ENCODE data around the gene SNAPC2. TPM values are rescaled to one million over a fixed set of nuclear protein-coding genes. Genes with fewer than 3 reads are reported as not detected.
A peak's percentile ranks its signal among the peaks of the same experiment; 100 is the strongest.
"Not testable (repeated sequence)": the region's sequence is repeated elsewhere in the genome, so short reads cannot be mapped to it uniquely, and the experiment has no call there.

The SNAPC2 gene
- total RNA-seq, 1 donor from 2014 or later, result 20.8 TPM

DNA sequence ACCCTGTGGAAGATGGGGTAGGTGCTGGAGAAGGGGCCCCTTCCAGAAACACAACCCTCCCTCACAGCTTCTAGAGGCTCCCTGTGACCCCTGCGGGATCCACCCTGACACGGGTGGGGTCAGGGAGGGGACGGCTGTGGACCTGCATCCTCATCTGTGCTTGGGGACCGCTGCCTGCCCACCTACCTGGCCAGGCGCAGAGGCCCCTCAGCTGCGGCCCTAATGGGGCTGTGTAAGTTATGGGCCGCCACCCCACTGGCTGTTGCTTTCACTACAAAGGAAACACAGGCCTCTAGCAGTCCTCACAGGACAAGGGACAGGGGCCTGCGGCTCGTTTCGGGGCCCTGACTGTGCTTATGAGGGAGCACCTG, 12.8 kb downstream of the SNAPC2 start:
- DNase-seq (ENCODE audit: low read depth, low spot score), result no peak

DNA sequence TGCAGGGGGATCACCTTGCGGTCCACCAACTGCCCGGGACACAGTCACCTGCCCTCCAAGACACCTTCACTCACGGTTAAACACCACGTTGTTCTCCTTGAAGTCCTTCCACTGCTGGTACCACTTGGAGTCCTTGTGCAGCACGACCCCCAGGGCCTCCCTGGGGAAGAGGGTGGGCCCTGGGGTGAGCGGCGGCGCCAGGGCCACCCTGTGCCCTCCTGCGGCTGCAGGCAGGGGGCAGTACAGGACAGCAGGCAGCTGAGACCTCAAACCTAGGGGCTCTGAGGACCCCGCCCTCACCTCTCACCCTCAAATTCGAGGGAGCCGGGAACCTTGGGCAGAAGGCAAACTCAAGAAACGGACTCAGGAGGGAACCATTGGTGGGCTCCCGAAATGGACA, 13.3 kb downstream of the SNAPC2 start:
- no peak for DNase-seq (ENCODE audit: low read depth, low spot score)

DNA sequence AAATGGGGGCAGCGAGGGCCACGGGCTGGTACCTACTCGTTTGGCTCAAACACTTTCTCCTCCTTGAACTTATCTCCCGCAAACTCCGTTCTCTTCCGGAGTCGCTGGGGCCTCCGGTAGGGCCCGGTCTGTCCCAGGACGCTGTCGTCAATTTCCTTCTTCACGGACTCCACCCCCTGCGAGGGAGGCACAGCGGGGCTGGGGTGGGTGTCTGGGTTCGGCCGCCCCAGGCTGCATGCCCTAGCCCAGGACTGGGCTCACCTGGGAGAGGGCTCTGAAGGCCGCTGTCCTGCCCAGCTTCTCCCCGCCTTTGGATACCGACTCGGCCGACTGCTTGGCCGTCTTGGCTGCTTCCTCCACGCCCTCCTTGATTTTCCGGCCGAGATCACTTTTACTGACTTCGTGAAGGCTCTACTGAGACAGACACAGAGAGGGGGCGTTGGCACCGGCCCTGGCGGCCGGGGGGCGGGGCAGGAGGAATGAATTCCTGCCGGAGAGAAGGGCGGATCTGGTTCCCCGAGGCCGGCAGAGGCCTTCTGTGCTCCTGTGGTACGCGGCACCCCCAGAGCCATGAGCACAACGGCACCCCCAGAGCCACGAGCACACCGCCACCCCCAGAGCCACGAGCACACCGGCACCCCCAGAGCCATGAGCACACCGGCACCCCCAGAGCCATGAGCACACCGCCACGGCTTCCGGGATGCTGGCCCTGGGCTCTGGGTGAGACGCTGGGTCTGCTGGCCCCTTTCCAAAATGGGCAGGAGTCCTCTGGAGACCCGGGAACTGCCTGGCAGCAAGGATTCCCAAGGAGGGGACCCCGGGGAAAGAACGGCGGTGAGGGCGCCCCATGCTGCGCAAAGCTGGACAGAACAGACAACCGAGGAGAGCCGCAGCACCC, 13.9 kb downstream of the SNAPC2 start:
- no peak for DNase-seq (ENCODE audit: low read depth, low spot score)

DNA sequence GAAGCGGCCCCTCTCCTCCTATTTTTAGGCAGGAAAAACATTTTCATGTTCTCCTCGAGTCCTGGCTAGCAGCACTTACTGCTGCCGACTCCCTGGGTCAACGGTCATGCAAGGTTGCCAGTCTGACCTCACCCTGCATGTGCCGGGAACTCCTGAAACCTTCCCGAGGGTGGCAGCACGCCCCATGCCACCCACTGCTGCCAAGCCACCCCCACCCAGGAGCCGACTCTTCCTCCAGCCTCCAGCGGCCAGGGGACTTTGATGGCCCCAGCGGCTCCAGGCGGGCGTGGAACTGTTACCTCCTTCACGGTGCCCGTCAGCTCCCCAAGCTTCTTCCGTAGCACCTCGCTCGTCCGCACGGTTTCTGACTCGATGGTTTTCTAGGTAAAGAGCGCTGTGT, 14.6 kb downstream of the SNAPC2 start:
- DNase-seq (ENCODE audit: low read depth, low spot score), result no peak

DNA sequence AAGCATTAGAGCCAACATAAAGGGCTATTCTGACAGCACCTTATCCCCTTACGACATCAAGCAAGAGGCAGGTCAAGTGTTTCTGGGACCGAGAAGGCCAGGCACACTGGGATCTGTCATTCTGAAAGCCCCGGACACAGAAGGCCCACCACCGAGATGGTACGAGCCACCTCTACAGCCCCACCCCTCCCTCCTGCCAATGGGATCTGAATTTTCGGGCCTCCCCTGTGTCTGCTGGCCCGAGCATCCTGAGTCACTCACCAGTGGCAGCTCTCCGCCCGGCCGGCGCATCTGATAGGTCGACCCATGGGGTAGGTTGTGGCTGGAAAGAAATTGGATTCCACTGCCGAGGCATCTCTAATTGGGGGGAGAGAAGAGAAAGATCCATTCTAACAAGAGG, 20.7 kb downstream of the SNAPC2 start:
- no peak for DNase-seq (ENCODE audit: low read depth, low spot score)

DNA sequence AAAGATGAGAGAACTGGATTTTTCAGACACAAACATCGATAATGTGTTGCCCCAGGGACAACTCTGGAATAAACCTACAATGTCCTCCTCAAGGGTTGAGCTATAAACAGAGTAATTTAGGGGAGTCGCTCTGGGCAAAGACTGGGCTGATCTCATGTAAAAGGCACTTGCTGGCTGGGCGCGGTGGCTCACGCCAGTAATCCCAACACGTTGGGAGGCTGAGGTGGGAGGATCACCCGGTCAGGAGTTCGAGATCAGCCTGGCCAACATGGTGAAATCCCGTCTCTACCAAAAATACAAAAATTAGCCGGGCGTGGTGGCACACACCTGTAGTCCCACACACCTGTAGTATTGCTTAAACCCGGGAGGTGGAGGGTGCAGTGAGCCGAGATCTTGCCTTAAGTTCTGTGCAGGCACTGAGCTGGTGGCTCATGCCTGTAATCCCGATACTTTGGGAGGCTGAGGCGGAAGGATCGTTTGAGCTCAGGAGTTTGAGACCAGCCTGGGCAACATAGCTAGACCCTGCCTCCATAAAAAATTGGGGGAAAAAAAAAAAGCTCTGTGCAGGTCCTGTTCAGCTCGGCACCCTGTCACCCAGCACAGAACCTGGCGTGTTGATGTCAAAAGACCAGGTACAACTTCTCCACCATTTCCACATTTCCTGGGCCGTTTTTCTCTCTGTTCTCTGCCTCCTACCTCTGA, 21.9 kb downstream of the SNAPC2 start:
- no peak for DNase-seq (ENCODE audit: low read depth, low spot score)

DNA sequence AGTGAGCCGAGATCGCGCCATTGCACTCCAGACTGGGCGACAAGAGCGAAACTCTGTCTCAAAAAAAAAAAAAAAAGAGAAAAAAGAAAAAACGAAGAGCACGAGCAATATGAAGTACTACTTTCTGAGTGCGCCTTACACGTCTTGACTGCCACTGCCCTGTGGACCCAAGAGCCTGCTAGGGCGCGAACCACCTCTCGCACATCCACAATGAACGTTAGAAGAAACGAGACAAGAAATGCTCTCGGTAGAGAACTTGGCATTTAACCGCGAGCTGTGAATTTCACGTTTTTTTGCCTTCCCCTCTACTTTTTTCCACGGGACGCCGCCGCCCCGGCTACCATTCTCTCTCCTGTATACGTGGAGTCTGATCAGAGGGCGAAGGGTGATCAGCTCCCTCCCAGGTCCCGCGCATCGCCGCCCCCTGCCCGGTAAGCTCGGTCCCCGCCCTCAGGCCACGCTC, 22.9 kb downstream of the SNAPC2 start:
- no peak for DNase-seq (ENCODE audit: low read depth, low spot score)

DNA sequence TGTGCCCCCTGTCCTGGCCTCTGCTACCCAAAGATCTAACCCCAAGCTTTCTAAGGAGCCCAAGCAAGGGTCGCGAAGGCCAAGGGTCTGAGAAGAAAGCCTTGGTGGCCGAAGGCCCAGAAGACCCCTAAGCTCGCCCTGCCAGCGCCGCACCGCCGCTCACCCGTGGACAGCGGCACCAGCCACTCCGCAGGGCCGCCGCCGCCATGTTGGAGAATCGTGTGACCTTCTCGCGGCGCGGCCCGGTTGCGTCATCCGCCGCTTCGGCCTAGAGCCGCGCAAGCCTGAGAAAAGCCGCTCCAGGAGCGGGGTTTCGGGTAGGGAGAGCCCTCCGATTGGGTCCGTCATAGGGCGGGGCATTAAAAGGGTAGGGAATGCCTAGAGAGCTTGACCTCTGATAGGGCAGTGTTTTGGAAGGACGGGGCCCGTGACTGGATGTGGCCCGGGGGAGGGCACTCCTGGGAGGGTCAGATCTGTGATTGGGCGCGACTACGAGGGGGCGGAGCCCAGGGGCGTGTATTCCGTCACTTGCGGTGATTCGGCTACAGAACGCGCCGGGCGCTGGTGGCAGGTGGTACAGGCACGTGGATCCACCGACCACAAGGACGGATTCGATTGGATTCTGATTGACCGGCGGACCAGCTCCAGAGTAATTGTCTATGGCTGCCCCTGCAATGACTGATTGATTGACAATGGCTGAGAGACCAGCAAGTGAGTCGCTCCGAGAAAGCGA, 23.5 kb downstream of the SNAPC2 start, which contains the start of gene TIMM44:
Gene TIMM44 (minus strand): TSS at position 223 of the 733 bp plus-strand sequence. CDS start 15 bp downstream, at position 208.
- DNase-seq (ENCODE audit: low read depth, low spot score), result peak; percentile 98

DNA sequence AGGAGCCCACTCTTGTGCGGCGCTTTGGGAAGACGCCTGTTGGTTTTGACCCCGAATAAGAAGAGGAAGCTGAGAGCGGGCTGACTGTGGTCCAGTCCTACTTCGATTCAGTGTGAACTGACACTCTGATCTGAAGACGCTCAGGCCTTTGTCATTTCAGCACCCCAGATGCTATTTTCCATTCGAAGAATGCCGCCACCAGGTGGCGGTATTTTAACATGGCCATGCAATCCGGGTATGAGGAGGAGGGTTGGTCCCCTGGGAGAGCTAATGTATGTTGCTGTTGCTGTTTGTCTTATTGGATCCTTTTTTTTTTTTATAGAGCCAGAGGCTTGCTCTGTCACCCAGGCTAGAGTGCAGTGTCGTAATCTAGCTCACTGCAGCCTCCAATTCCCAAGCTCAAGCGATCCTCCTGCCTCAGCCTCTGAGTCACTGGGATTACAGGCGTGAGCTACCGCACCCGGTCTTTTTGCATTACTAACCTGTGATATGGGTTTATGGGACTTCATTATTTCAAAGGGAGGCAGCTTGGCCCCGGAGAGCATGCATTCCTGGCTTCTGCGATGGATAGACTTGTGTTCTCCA, 24.1 kb downstream of the SNAPC2 start:
- peak; percentile 55 for DNase-seq (ENCODE audit: low read depth, low spot score)

DNA sequence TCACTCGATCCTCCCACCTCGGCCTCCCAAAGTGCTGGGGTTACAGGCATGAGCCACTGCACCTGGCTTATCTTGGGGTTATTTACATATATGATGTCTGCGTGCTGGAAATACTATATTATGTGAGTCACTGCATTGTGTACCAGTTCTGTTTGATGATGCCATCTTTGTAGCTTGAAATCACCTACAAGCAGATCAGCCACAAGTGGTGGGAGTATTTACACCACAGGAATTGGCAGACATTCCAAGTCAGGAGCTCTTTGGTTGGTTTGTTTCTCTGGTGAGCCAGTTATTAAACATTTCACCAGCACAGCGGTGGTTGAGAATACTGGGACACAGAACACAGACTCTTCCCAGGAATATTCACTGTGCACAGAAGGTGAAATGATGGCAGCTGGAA, 27.8 kb downstream of the SNAPC2 start:
- DNase-seq (ENCODE audit: low read depth, low spot score), result no peak

DNA sequence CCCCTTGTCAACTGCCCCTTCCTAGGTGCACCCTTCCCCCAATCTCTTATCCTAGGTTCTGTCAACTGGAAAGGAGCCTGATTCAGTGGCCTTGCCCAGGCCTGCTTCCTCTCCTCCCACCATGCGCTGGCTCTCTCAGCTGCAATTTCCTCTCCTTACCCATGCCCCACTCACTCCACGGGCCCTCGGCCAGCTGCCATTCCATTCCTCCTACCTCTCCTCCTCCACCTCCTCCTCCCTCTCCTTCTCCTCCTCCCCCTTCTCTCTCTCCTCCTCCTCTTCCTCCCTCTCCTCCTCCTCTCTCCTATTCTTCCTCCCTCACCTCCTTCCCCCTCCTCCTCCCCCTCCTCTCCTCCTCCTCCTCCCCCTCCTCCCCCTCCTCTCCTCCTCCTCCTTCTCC, 32.9 kb downstream of the SNAPC2 start:
- no peak for DNase-seq (ENCODE audit: low read depth, low spot score)

DNA sequence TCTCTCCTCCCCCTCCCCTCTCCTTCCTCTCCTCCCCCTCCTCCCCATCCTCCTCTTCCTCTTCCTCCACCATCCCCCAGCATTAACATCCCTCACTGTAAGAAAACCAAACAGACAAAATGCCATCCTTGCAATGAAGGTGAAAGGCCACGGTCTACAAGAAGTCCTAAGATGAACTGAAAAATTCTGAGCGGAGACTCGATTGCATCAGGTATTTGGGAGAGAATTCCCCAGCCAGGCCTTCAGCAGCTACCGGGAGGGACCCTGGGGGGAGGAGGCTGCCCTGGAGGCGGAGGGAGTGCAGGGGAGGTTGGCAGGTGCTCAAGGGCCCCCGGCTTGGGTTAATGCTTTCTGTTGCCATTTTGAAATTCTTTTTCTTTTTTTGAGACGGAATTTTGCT, 33.4 kb downstream of the SNAPC2 start:
- no peak for DNase-seq (ENCODE audit: low read depth, low spot score)

DNA sequence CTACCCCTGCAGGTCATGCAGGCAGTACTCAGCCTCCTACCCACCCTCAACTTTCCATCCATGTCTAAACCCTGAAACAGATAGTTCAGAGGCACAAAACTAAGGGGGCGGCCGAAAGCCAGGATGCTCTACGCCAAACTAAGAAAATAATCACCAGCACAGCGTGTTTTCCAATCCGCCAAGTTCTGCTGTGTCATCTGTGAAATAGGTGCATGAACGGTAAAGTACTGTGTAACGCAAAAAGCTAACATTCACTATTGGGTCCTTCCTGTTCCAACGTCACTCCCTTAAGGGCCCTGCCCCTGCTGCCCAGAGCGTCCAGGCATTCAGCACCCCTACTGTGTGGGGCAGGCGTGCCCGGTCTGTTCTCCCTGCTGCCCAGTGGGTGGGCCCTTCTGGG, 35.6 kb downstream of the SNAPC2 start:
- no peak for DNase-seq (ENCODE audit: low read depth, low spot score)

DNA sequence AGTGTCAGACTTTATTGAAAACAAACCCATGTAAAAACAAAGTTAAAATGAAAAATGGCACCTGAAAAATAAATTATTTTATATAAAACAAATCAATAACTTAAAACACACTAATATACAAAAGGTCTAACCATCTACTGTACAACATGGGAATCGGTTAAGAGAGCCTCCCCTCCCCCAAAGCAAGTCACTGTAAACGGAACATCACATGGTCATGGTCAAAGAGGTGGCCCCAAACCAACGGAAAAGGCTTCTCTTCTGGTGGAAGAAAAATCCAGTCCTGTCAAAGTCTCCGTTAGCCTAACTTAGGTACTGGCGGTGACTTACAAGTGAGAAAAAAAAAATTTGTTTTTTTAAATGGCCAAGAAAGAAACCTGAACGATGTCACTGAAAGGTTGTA, 39.1 kb downstream of the SNAPC2 start:
- DNase-seq (ENCODE audit: low read depth, low spot score), result no peak

DNA sequence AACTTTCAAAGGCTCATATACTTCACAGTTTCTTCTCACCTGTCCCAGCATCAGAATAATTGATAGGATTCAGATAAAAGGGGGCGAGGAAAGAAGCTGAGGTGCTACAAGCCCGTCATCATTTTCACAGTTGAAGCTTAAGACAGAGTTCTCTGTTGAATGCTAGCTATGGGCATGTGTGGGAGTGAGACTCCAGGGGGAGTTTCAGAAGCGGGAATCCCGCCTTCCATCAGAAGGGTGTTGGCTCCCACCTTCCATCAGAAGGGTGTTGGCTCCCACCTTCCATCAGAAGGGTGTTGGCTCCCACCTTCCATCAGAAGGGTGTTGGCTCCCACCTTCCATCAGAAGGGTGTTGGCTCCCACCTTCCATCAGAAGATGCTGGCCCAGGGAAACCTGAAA, 40.9 kb downstream of the SNAPC2 start:
- DNase-seq (ENCODE audit: low read depth, low spot score), result not testable (repeated sequence)

DNA sequence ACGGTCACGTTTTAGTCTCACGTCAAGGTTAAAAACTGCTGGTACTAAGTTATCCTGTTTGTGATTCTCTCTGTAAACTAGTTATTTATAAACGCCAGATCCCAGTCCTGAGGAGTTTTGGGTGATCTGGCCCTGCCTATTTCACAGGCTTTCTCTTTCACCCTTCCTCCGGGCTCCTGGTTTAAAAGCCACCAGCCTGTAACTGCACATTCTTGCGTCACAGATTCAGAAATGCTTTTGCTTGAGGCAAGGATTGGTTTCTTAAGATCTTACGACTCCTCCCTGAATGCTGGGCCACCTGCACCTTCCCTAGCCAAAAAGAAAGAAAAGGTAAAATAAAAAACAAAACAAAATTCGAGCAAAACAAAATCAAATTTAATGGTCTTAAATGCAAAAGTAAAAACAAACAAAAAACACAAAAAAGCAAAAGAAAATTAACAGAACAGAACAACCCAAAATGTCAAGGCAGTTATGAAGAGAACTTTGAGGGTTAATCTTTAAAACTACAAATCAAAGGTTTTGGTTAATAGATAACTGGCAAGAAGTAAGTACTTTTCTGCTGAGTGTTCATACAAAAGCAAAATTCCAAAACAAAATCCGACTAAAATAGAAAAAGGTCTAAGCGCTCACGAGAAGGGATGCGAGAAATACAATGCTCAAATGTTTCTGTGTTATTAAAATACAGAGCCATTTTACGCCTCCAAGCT, 41.9 kb downstream of the SNAPC2 start:
- DNase-seq (ENCODE audit: low read depth, low spot score), result no peak

DNA sequence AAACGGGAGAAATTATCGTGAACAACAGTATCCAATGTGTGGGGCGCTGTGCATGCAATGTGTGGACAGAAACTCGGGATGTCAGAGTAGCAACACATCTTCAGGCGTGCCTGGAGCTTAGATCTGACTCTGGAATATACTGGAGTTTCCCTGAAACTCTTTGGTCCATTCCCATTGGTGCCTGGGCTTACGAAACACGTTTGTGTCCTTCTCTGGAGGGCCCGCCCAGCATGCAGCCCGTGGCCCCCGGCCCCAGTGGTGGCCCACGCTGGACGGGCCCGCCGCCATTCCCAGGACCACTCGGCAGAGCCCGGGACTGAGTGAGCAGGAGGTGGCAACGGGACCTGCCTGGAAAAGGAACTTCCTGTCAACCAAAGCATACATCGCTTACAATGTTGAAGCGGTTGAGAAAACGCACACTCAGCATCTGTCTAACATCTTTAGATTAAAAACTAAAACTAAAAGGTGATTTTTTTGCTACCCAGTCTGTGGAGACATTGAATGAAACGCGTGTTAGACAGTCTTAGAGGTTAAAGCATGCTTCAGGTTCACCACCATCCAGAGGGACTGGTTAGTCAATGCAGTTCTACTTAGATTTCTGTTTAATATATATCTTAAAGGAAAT, 42.6 kb downstream of the SNAPC2 start:
- no peak for DNase-seq (ENCODE audit: low read depth, low spot score)

DNA sequence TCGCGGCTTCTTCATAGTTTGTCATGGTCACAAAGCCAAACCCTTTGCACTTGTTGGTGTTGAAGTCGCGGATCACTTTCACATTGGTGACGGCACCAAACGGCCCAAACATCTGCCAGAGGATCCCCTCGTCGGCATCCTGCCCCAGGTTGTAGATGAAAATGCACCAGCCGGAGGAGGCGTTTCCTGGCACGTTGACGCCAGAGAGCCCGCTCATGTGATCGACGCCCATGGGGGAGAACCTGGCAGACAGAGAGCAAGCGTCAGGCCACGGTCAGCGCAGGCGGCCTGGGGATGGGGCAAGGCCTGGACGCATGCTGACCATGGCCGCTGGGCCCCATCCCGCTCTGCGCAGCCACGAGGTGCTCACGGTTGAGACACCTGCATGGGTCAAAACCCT, 43.4 kb downstream of the SNAPC2 start:
- no peak for DNase-seq (ENCODE audit: low read depth, low spot score)

DNA sequence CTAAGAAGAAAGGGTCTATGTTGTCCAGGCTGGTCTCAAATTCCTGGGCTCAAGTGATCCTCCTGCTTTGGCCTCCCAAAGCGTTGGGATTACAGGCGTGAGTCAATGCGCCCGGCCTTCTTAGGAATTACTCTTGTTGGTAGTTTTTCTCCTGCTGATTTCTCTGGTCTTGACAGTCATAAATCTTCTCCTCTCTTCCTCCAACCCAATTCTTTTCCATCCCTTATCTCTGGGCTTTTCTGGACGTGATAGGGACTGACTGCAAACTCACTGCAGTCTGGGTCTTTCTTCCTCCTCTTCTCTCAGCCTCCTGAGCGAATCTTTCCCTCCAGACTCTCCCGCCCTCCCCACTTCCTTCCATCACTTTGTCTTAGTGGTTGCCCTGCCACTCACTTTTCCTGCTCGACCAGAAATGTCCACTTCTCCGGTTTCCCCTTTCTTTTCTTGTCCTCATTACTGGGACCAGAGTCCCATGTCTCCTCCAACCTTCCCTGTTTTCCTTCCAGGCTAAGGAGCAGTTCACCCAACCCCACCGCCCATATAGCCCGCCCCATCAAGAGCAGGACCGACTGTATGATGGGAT, 45.2 kb downstream of the SNAPC2 start:
- no peak for DNase-seq (ENCODE audit: low read depth, low spot score)

Data from pulmonary artery endothelial cell (primary cell).